Panc1 (cell line): ENCODE results near the gene CLCNKA. TPM values are rescaled to one million over a fixed set of nuclear protein-coding genes. Genes with fewer than 3 reads are reported as not detected.
A peak's percentile ranks its signal among the peaks of the same experiment; 100 is the strongest.

Experiments used
- ATAC-seq: fragments of 200-7000 bp; cut with Tn5 transposase; 2 replicates; pipeline ENCODE4 v1.9.1; 2020; ENCODE audit warnings: mild to moderate bottlenecking, moderate library complexity
- BruUV-seq: library from RNA; stranded (reverse); fragments of 400-500 nt; replicated peaks from 2 replicates; lab custom pipeline; 2021; lab: Mats Ljungman, UMichigan
- CTCF ChIA-PET: fragments of 300-600 bp; sonication (Branson Sonifier 250); formaldehyde crosslinking; loops from one replicate; lab custom pipeline; 2022; ENCODE audit warnings: antibody characterized with exemption; lab: Charles Lee
- POLR2A ChIA-PET: fragments of 300-600 bp; sonication (Branson Sonifier 250); formaldehyde crosslinking; loops from one replicate; lab custom pipeline; 2022; ENCODE audit warnings: antibody characterized with exemption; lab: Charles Lee
- DNase-seq: peaks from one replicate; pipeline ENCODE4 v3.0.0-alpha.2; 2010; ENCODE audit warnings: low read depth, low spot score
- H3K27ac ChIP-seq: 2 replicates; pipeline ENCODE4 v1.5.1; 2011; ENCODE audit warnings: mild to moderate bottlenecking, low read length, inconsistent platforms
- H3K27me3 ChIP-seq: fragments of 200-500 bp; sonication (Bioruptor generic); 2 replicates; pipeline ENCODE4 v1.6.0; 2014; ENCODE audit warnings: low read length, inconsistent platforms; ENCODE audit not compliant: control insufficient read depth, insufficient read depth
- H3K36me3 ChIP-seq: fragments of 200-500 bp; sonication (Bioruptor generic); 2 replicates; pipeline ENCODE4 v1.5.1; 2014; ENCODE audit warnings: inconsistent platforms, mild to moderate bottlenecking, low read length, moderate library complexity; ENCODE audit not compliant: control insufficient read depth, insufficient read depth
- H3K4me1 ChIP-seq: 2 replicates; pipeline ENCODE4 v1.5.1; 2011; ENCODE audit warnings: inconsistent platforms, mild to moderate bottlenecking, low read length, moderate library complexity; ENCODE audit not compliant: control insufficient read depth, insufficient read depth
- H3K4me3 ChIP-seq, 2 experiments: 2 replicates each; pipeline ENCODE4 v1.5.1; 2011 to 2012; ENCODE audit warnings: low read depth in 2 of 2, low read length in 2 of 2, mild to moderate bottlenecking in 2 of 2, inconsistent platforms in 1 of 2, moderate library complexity in 1 of 2
- H3K9me3 ChIP-seq: fragments of 200-500 bp; sonication (Bioruptor generic); 2 replicates; pipeline ENCODE4 v1.5.1; 2014; ENCODE audit warnings: low read depth, mild to moderate bottlenecking, inconsistent platforms, low read length, moderate library complexity; ENCODE audit not compliant: control insufficient read depth, insufficient read depth
- POLR2AphosphoS5 ChIP-seq: IDR thresholded peaks from 2 replicates; pipeline ENCODE4 v1.6.1; 2012; ENCODE audit warnings: mild to moderate bottlenecking, low read depth, low read length, moderate library complexity
- REST ChIP-seq, 2 experiments: IDR thresholded peaks; 2 replicates each; pipeline ENCODE4 v1.6.1; 2011 to 2012; ENCODE audit warnings: low read depth in 2 of 2, control low read depth in 1 of 2, low read length in 1 of 2, mild to moderate bottlenecking in 1 of 2, moderate library complexity in 1 of 2; ENCODE audit not compliant: insufficient read depth in 1 of 2
- SIN3A ChIP-seq: IDR thresholded peaks from 2 replicates; pipeline ENCODE4 v1.6.1; 2012; ENCODE audit warnings: low read depth, mild to moderate bottlenecking, low read length, moderate library complexity, borderline replicate concordance; ENCODE audit not compliant: insufficient read depth
- TCF7L2 ChIP-seq: IDR thresholded peaks from 2 replicates; pipeline ENCODE4 v1.6.1; 2011; ENCODE audit warnings: mild to moderate bottlenecking, low read depth, low read length, inconsistent platforms
- in situ Hi-C: cut with HindIII; loops from 2 replicates; pipeline ENCODE4 v1.10.0; 2016; ENCODE audit warnings: low sequenced_read_pairs, low pct_unique_long_range_greater_than_20kb
- intact Hi-C: fragments of 100-400 bp; cut with micrococcal nuclease; formaldehyde crosslinking; loops from one replicate; pipeline ENCODE4 v1.10.0; 2022; ENCODE audit not compliant: unreplicated experiment
- total RNA-seq: library from RNA; stranded (reverse); gene quantifications from one replicate; pipeline ENCODE4 v1.2.1, GENCODE V29; 2021; ENCODE audit not compliant: unreplicated experiment
- TF ChIP-seq, protein P1 (sequence below): fragments of 450-650 bp; IDR thresholded peaks from 2 replicates; pipeline ENCODE4 v1.5.1; 2017; ENCODE audit warnings: mild to moderate bottlenecking

The CLCNKA gene
- total RNA-seq, 1 experiment from 2014 or later: 0.57 TPM

- peak; percentile 66 for DNase-seq
- POLR2A ChIA-PET: no interaction called here
Measured at GRCh38 chr1:16009030-16009460, 12.8 kb upstream of the CLCNKA start.

GRCh38 chr1:16009678-16010077 lies 12.2 kb upstream of the CLCNKA start:
- Histone ChIP-seq H3K4me3 (no peak overlapping the region), H3K27me3 (no peaks in the 10 kb centered on the region), H3K27ac (no peak overlapping the region), H3K4me1 (peaks cover 14% of the 10 kb centered on the region), H3K36me3 (no peaks in the 10 kb centered on the region), H3K9me3 (no peaks in the 10 kb centered on the region)
- no TSS peak for BruUV-seq
- intact Hi-C loops: loop anchor here (2.0 kb wide), 1 partner anchor 47 kb away; no protein-coding TSS in a partner anchor
- POLR2A ChIA-PET: no interaction called here
- no peak for DNase-seq
- in situ Hi-C loops: no loop called here
- CTCF ChIA-PET: interaction anchor here (1.0 kb wide), 1 partner anchor 30 kb away, joined by 3 read pairs; no protein-coding TSS in a partner anchor
- TF ChIP-seq TCF7L2 (no peak), POLR2AphosphoS5 (no peak), REST (IDR thresholded peaks at IDR 0.05; ENCODE audit: insufficient read depth in 1 of 2, low read depth in 2 of 2, low read length in 1 of 2) (no peak), SIN3A (no peak)
- TF ChIP-seq, protein P1, sequence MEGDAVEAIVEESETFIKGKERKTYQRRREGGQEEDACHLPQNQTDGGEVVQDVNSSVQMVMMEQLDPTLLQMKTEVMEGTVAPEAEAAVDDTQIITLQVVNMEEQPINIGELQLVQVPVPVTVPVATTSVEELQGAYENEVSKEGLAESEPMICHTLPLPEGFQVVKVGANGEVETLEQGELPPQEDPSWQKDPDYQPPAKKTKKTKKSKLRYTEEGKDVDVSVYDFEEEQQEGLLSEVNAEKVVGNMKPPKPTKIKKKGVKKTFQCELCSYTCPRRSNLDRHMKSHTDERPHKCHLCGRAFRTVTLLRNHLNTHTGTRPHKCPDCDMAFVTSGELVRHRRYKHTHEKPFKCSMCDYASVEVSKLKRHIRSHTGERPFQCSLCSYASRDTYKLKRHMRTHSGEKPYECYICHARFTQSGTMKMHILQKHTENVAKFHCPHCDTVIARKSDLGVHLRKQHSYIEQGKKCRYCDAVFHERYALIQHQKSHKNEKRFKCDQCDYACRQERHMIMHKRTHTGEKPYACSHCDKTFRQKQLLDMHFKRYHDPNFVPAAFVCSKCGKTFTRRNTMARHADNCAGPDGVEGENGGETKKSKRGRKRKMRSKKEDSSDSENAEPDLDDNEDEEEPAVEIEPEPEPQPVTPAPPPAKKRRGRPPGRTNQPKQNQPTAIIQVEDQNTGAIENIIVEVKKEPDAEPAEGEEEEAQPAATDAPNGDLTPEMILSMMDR: no peak
- no peak for ATAC-seq

More at GRCh38 chr1:16009030-16009460, 12.8 kb upstream of the CLCNKA start:
- H3K4me3 ChIP-seq: no peak overlapping the region
- peak; percentile 82 for ATAC-seq
- BruUV-seq: no TSS peak
- no peak overlapping the region for H3K27ac ChIP-seq
- H3K27me3 ChIP-seq: no peaks in the 10 kb centered on the region
- no peaks in the 10 kb centered on the region for H3K36me3 ChIP-seq
- H3K4me1 ChIP-seq: peaks cover 8% of the 10 kb centered on the region
- CTCF ChIA-PET: no interaction called here
- no peak for TF ChIP-seq POLR2AphosphoS5
- no peak for TF ChIP-seq TCF7L2
- TF ChIP-seq, protein P1: peak; percentile 96
- TF ChIP-seq REST (IDR thresholded peaks at IDR 0.05; ENCODE audit: insufficient read depth in 1 of 2, low read depth in 2 of 2, low read length in 1 of 2): no peak
- TF ChIP-seq SIN3A: no peak
- intact Hi-C loops (loop anchor here (2.0 kb wide), 1 partner anchor 48 kb away; no protein-coding TSS in a partner anchor), in situ Hi-C loops (no loop called here)
- no peaks in the 10 kb centered on the region for H3K9me3 ChIP-seq
